ENCODE data around the gene TLR7. TPM values are rescaled to one million over a fixed set of nuclear protein-coding genes. Genes with fewer than 3 reads are reported as not detected.

The TLR7 gene
- total and polyA plus RNA-seq, 8 donors = 0.05 to 5.1 (median 0.17) TPM

DNA sequence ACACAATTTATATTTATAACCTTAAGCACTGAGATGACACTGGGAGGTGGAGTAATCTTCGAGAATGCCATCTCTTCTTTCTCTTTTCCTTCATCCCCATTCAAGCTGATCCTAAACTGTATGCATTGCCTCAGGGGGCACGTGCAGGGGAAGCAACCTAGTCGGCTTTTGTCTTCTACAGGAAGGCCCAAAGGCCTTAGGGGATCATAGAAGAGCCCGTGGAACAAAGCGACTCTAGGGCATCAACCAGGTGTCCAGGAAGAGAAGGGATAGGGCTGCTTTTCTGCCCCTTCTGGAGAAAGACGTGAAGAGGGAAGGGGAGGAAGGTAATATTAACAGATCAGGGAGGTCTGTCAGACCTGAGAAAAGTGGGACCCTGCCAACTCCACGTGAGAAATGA lies 32.6 kb downstream of the TLR7 start:
- TF ChIP-seq, protein P1, sequence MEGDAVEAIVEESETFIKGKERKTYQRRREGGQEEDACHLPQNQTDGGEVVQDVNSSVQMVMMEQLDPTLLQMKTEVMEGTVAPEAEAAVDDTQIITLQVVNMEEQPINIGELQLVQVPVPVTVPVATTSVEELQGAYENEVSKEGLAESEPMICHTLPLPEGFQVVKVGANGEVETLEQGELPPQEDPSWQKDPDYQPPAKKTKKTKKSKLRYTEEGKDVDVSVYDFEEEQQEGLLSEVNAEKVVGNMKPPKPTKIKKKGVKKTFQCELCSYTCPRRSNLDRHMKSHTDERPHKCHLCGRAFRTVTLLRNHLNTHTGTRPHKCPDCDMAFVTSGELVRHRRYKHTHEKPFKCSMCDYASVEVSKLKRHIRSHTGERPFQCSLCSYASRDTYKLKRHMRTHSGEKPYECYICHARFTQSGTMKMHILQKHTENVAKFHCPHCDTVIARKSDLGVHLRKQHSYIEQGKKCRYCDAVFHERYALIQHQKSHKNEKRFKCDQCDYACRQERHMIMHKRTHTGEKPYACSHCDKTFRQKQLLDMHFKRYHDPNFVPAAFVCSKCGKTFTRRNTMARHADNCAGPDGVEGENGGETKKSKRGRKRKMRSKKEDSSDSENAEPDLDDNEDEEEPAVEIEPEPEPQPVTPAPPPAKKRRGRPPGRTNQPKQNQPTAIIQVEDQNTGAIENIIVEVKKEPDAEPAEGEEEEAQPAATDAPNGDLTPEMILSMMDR (IDR thresholded peaks at IDR 0.05) = no peak
- DNase-seq (no peak), FAIRE-seq (no peak), ATAC-seq (no peak)
- Histone ChIP-seq H3K27ac (no peak overlapping the region), H3K9me3 (no peaks in the 10 kb centered on the region), H3K27me3 (peaks cover 0 to 9% (median 0%) of the 10 kb centered on the region in 4 donors), H3K4me1 (no peaks in the 10 kb centered on the region), H3K36me3 (no peaks in the 10 kb centered on the region), H3K4me3 (no peak overlapping the region)
- intact Hi-C loops (cut with DNase I) = no loop called here
- 40 to 46% methylated on average over 7 of the region's 7 CpGs for WGBS, 2 donors

DNA sequence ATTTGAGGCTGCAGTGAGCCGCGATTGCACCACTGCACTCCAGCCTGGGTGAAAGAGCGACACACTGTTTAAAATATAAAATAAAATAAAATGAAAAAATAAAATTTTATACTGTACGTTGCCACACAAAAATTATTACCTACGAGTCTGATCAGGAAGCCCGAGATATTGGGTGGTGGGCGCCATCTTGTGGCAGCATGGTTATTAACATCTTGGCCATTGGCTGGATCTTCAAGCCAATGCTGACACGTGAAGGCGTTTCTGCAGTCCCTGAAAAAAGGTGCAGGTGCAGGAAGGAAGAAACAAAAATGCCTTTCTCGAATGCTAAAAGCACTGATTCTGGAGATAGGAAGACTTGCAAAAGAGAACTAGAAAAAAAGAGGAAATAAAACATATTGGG lies 34.6 kb downstream of the TLR7 start:
- WGBS, 2 donors = 4 to 12% methylated on average over 10 of the region's 10 CpGs
- intact Hi-C loops (cut with DNase I) = no loop called here
- Histone ChIP-seq H3K9me3 (no peaks in the 10 kb centered on the region), H3K27me3 (peaks cover 0 to 9% (median 0%) of the 10 kb centered on the region in 4 donors), H3K36me3 (no peaks in the 10 kb centered on the region), H3K27ac (no peak overlapping the region), H3K4me1 (no peaks in the 10 kb centered on the region), H3K4me3 (no peak overlapping the region)
- peak; percentile 68 to 90 (median 84) for ATAC-seq
- DNase-seq = peak; percentile 37 to 85 (median 71)
- TF ChIP-seq, protein P1 (IDR thresholded peaks at IDR 0.05) = peak; percentile 33 to 74 (median 59)
- peak; percentile 75 for FAIRE-seq

GRCh38 chrX:12903646-12904045 lies 36.8 kb downstream of the TLR7 start:
- 48 to 63% methylated on average over 8 of the region's 8 CpGs for WGBS, 2 donors
- peak in 2 of 4 donors; percentile 9 to 38 for ATAC-seq
- no peak for FAIRE-seq
- Histone ChIP-seq H3K36me3 (no peaks in the 10 kb centered on the region), H3K4me1 (no peaks in the 10 kb centered on the region), H3K27ac (no peak overlapping the region), H3K27me3 (peaks cover 0 to 5% (median 0%) of the 10 kb centered on the region in 4 donors), H3K4me3 (no peak overlapping the region), H3K9me3 (no peaks in the 10 kb centered on the region)
- TF ChIP-seq, protein P1 (IDR thresholded peaks at IDR 0.05) = no peak
- no peak for DNase-seq
- intact Hi-C loops (cut with DNase I) = no loop called here

- ATAC-seq (no peak), DNase-seq (no peak), FAIRE-seq (no peak)
- 81 to 84% methylated on average over 15 of the region's 15 CpGs for WGBS, 2 donors
- Histone ChIP-seq H3K27ac (no peak within 1 kb of the TSS), H3K4me1 (no peaks in the 10 kb centered on the region), H3K4me3 (no peak within 1 kb of the TSS), H3K36me3 (no peaks in the 10 kb centered on the region), H3K9me3 (no peaks in the 10 kb centered on the region), H3K27me3 (peaks cover 0 to 5% (median 0%) of the 10 kb centered on the region in 4 donors)
- intact Hi-C loops (cut with DNase I) = no loop called here
- TF ChIP-seq, protein P1 (IDR thresholded peaks at IDR 0.05) = no peak
Observed at GRCh38 chrX:12906046-12906761, 39.3 kb downstream of the TLR7 start, which contains the start of gene TLR8. Gene TLR8 (plus strand): TSS chrX:12906620. CDS start chrX:12906707, 87 bp downstream.
